ENCODE data around the gene AGAP6. TPM values are rescaled to one million over a fixed set of nuclear protein-coding genes. Genes with fewer than 3 reads are reported as not detected.

AGAP6 gene
- total RNA-seq, 2 donors from 2014 or later, result 10.1 to 10.8 TPM

Other genes starting within 250 kb of the AGAP6 start
- gene OGDHL, start 226.1 kb upstream of the AGAP6 start, total RNA-seq, result not detected
- gene PARG, start 46.4 kb upstream of the AGAP6 start, total RNA-seq, result 10 to 100 TPM; 24.0 to 25.5 TPM
- gene TIMM23B, start 46.4 kb upstream of the AGAP6 start, total RNA-seq, result 10 to 100 TPM; 17.3 to 18.0 TPM
- gene WASHC2A, start 79.5 kb downstream of the AGAP6 start, total RNA-seq, result 10 to 100 TPM; 26.7 to 33.5 TPM